SK-N-SH (cell line): ENCODE measurements around the gene OR2S2. TPM values are rescaled to one million over a fixed set of nuclear protein-coding genes. Genes with fewer than 3 reads are reported as not detected.

Experiments
- CTCF ChIA-PET: fragments of 300-600, 350-600 bp; formaldehyde crosslinking; extraction: SDS; loops from one replicate; lab custom pipeline; 2021; lab: Yijun Ruan, JAX
- POLR2A ChIA-PET: fragments of 350-600 bp; sonication (Branson Sonifier 250); formaldehyde crosslinking; extraction: SDS; loops from one replicate; lab custom pipeline; 2020; ENCODE audit warnings: antibody characterized with exemption, inconsistent platforms; lab: Yijun Ruan, JAX
- DNase-seq: peaks from one replicate; pipeline ENCODE4 v3.0.0; 2012
- H2AFZ ChIP-seq: fragments of 200-600 bp; sonication (generic); 2 replicates; pipeline ENCODE4 v1.8.1; 2016; ENCODE audit warnings: antibody characterized with exemption, mild to moderate bottlenecking, low read depth
- H3F3A ChIP-seq: fragments of 200-600 bp; sonication (generic); replicated peaks from 2 replicates; pipeline ENCODE3; 2016; ENCODE audit warnings: antibody characterized with exemption, mild to moderate bottlenecking; ENCODE audit not compliant: insufficient read depth
- H3K27ac ChIP-seq, 2 experiments: fragments of 200-500 bp in 1 of 2; fragments of 200-600 bp in 1 of 2; sonication (Bioruptor generic) in 1 of 2; sonication (generic), shearing (Covaris generic) in 1 of 2; 2 replicates each; pipeline versions ENCODE4 v1.5.1 to v1.6.1; 2014 to 2016; ENCODE audit warnings: low read depth in 2 of 2, inconsistent platforms in 1 of 2, low read length in 1 of 2, mild to moderate bottlenecking in 1 of 2, mixed read lengths in 1 of 2
- H3K27me3 ChIP-seq: fragments of 200-600 bp; sonication (generic), shearing (Covaris generic); 2 replicates; pipeline ENCODE4 v1.6.1; 2016; ENCODE audit warnings: mixed run types; ENCODE audit not compliant: insufficient read depth
- H3K36me3 ChIP-seq, 2 experiments: fragments of 200-500 bp in 1 of 2; fragments of 200-600 bp in 1 of 2; sonication (Bioruptor generic) in 1 of 2; sonication (generic) in 1 of 2; replicated peaks in 1 of 2; 2 replicates each; pipeline versions ENCODE3 to v1.5.1; 2014 to 2016; ENCODE audit warnings: low read length in 1 of 2, mild to moderate bottlenecking in 1 of 2; ENCODE audit not compliant: insufficient read depth in 2 of 2, control insufficient read depth in 1 of 2
- H3K4me1 ChIP-seq, 2 experiments: fragments of 200-500 bp in 1 of 2; fragments of 200-600 bp in 1 of 2; sonication (Bioruptor generic) in 1 of 2; sonication (generic), shearing (Covaris generic) in 1 of 2; 2 replicates each; pipeline versions ENCODE4 v1.5.1 to v1.6.1; 2014 to 2016; ENCODE audit warnings: low read depth in 1 of 2, low read length in 1 of 2, mixed run types in 1 of 2; ENCODE audit not compliant: insufficient read depth in 2 of 2, control insufficient read depth in 1 of 2
- H3K4me2 ChIP-seq: fragments of 200-600 bp; sonication (generic), shearing (Covaris generic); 2 replicates; pipeline ENCODE4 v1.6.1; 2017; ENCODE audit warnings: mixed run types
- H3K4me3 ChIP-seq, 2 experiments: fragments of 200-500 bp in 1 of 2; fragments of 200-600 bp in 1 of 2; sonication (Bioruptor generic) in 1 of 2; sonication (generic), shearing (Covaris generic) in 1 of 2; 2 replicates each; pipeline versions ENCODE4 v1.5.1 to v1.8.1; 2014 to 2016; ENCODE audit warnings: low read depth in 2 of 2, inconsistent platforms in 1 of 2, low read length in 1 of 2, mild to moderate bottlenecking in 1 of 2, mixed read lengths in 1 of 2, moderate library complexity in 1 of 2
- H3K79me2 ChIP-seq: fragments of 200-600 bp; sonication (generic); 2 replicates; pipeline ENCODE4 v1.8.1; 2017; ENCODE audit warnings: mild to moderate bottlenecking; ENCODE audit not compliant: insufficient read depth
- H3K9ac ChIP-seq: fragments of 200-600 bp; sonication (generic); 2 replicates; pipeline ENCODE4 v1.6.1; 2017; ENCODE audit warnings: mixed run types
- H3K9me2 ChIP-seq: fragments of 200-600 bp; sonication (generic); 2 replicates; pipeline ENCODE4 v1.6.1; 2017; ENCODE audit warnings: mixed run types
- H3K9me3 ChIP-seq: fragments of 200-600 bp; sonication (generic); 2 replicates; pipeline ENCODE4 v1.6.1; 2017; ENCODE audit warnings: mixed run types, mild to moderate bottlenecking, moderate library complexity
- H4K20me1 ChIP-seq: fragments of 200-600 bp; sonication (generic); 2 replicates; pipeline ENCODE4 v1.6.1; 2017; ENCODE audit warnings: mild to moderate bottlenecking, mixed run types; ENCODE audit not compliant: insufficient read depth
- CHD2 ChIP-seq: fragments of 150-350 bp; IDR thresholded peaks from 2 replicates; pipeline ENCODE4 v1.6.1; 2018; ENCODE audit warnings: low read length; ENCODE audit not compliant: partially characterized antibody
- ELF1 ChIP-seq: IDR thresholded peaks from 2 replicates; pipeline ENCODE4 v1.4.0; 2012
- FOSL2 ChIP-seq: IDR thresholded peaks from 2 replicates; pipeline ENCODE4 v1.4.0; 2012; ENCODE audit warnings: low read depth, mild to moderate bottlenecking, moderate library complexity, borderline replicate concordance
- FOXJ3 ChIP-seq: sonication (generic); formaldehyde crosslinking; IDR thresholded peaks from 2 replicates; pipeline ENCODE4 v1.5.1; 2020; ENCODE audit warnings: mild to moderate bottlenecking, missing genetic modification reagents
- MEF2A ChIP-seq: IDR thresholded peaks from 2 replicates; pipeline ENCODE4 v1.4.0; 2012; ENCODE audit warnings: low read depth, borderline replicate concordance
- RAD21 ChIP-seq: IDR thresholded peaks from 2 replicates; pipeline ENCODE4 v1.6.1; 2012; ENCODE audit warnings: mild to moderate bottlenecking, low read length
- RFX5 ChIP-seq: IDR thresholded peaks from 2 replicates; pipeline ENCODE4 v1.6.1; 2012; ENCODE audit warnings: mild to moderate bottlenecking, improper control_type of control experiment, low read length
- SIN3A ChIP-seq: IDR thresholded peaks from 2 replicates; pipeline ENCODE4 v1.6.1; 2012; ENCODE audit warnings: low read depth, mild to moderate bottlenecking, low read length, moderate library complexity, borderline replicate concordance
- SMC3 ChIP-seq: IDR thresholded peaks from 2 replicates; pipeline ENCODE4 v1.6.1; 2012; ENCODE audit warnings: low read depth, low read length, improper control_type of control experiment
- TEAD4 ChIP-seq: IDR thresholded peaks from 2 replicates; pipeline ENCODE4 v1.4.0; 2012; ENCODE audit warnings: mild to moderate bottlenecking, borderline replicate concordance; ENCODE audit not compliant: insufficient read depth
- WGBS: methylation state at CpG from one replicate; pipeline ENCODE4 v1.1.6; 2017; ENCODE audit warnings: low lambda C conversion rate; 5-methylcytosine and 5-hydroxymethylcytosine counted together
- polyA plus RNA-seq, 3 experiments: library from polyadenylated mRNA; depleted of rRNA; stranded (reverse); fragments of >200 nt; gene quantifications; 2 replicates each; pipeline ENCODE4 v1.2.3, GENCODE V29; 2012
- TF ChIP-seq, protein P1 (sequence below): IDR thresholded peaks from 2 replicates; pipeline ENCODE4; 2012
- TF ChIP-seq, protein P2 (sequence below): IDR thresholded peaks from 2 replicates; pipeline ENCODE4 v1.4.0; 2012; ENCODE audit warnings: low read depth
- TF ChIP-seq, protein P3 (sequence below): fragments of 200-600 bp; sonication (generic); IDR thresholded peaks from 2 replicates; pipeline ENCODE4 v1.6.1; 2017; ENCODE audit warnings: antibody characterized with exemption, mild to moderate bottlenecking, moderate library complexity
- TF ChIP-seq, protein P4 (sequence below): IDR thresholded peaks from 2 replicates; pipeline ENCODE4 v1.4.0; 2012; ENCODE audit warnings: low read depth, borderline replicate concordance

The OR2S2 gene
- polyA plus RNA-seq, 1 of the 3 experiments (the other 2 are of a cell fraction), result not detected

DNA sequence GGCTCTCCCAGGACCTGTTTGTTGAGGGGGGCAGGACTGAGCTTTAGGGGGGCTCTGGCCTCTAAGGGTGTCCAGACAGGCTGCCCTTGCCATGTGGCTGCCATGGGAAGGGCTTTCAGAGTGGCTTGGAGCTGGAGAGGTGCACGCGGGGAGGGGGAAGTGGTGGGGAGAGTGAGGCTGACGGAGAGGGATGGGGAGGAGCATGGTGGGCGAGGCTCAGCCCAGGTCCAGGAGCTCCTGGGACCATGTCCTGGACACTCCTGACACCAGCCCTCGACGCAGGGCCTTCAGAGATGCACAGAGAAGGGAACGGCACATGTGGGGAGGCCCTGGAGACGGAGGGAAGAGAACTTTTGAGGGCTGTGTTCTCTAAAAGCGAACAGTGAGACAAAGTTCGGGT lies 46.3 kb downstream of the OR2S2 start:
- CTCF ChIA-PET, result interaction anchor here (0.7 to 1.5 kb wide), 6 partner anchors 9 to 254 kb away, joined by 3 to 9 read pairs (median 4); no protein-coding TSS in a partner anchor
- Histone ChIP-seq H3K4me2 (no peak overlapping the region), H3K9me2 (no peaks in the 10 kb centered on the region), H2AFZ (no peak overlapping the region), H3K4me3 (no peak overlapping the region), H4K20me1 (no peaks in the 10 kb centered on the region), H3F3A (peaks cover 25% of the 10 kb centered on the region), H3K27ac (no peak overlapping the region), H3K9ac (no peak overlapping the region; the same call in 1 of the 2 replicates), H3K36me3 (no peaks in the 10 kb centered on the region), H3K9me3 (no peaks in the 10 kb centered on the region), H3K79me2 (no peaks in the 10 kb centered on the region; the same call in 1 of the 2 replicates), H3K27me3 (no peaks in the 10 kb centered on the region), H3K4me1 (peaks cover 22 to 27% of the 10 kb centered on the region in 2 experiments; a peak in 3 of 4 replicates)
- TF ChIP-seq FOXJ3, result no peak
- TF ChIP-seq MEF2A, result no peak
- TF ChIP-seq FOSL2, result no peak
- TF ChIP-seq TEAD4, result no peak
- TF ChIP-seq, protein P1, sequence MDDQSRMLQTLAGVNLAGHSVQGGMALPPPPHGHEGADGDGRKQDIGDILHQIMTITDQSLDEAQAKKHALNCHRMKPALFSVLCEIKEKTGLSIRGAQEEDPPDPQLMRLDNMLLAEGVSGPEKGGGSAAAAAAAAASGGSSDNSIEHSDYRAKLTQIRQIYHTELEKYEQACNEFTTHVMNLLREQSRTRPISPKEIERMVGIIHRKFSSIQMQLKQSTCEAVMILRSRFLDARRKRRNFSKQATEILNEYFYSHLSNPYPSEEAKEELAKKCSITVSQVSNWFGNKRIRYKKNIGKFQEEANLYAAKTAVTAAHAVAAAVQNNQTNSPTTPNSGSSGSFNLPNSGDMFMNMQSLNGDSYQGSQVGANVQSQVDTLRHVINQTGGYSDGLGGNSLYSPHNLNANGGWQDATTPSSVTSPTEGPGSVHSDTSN, result no peak
- TF ChIP-seq RAD21, result no peak
- no peak for TF ChIP-seq RFX5
- TF ChIP-seq SIN3A, result no peak
- no peak for TF ChIP-seq CHD2
- no peak for TF ChIP-seq ELF1
- TF ChIP-seq, protein P2, sequence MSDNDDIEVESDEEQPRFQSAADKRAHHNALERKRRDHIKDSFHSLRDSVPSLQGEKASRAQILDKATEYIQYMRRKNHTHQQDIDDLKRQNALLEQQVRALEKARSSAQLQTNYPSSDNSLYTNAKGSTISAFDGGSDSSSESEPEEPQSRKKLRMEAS, result no peak
- WGBS, result 85% methylated on average over 10 of the region's 10 CpGs
- no peak for DNase-seq
- POLR2A ChIA-PET, result no interaction called here

DNA sequence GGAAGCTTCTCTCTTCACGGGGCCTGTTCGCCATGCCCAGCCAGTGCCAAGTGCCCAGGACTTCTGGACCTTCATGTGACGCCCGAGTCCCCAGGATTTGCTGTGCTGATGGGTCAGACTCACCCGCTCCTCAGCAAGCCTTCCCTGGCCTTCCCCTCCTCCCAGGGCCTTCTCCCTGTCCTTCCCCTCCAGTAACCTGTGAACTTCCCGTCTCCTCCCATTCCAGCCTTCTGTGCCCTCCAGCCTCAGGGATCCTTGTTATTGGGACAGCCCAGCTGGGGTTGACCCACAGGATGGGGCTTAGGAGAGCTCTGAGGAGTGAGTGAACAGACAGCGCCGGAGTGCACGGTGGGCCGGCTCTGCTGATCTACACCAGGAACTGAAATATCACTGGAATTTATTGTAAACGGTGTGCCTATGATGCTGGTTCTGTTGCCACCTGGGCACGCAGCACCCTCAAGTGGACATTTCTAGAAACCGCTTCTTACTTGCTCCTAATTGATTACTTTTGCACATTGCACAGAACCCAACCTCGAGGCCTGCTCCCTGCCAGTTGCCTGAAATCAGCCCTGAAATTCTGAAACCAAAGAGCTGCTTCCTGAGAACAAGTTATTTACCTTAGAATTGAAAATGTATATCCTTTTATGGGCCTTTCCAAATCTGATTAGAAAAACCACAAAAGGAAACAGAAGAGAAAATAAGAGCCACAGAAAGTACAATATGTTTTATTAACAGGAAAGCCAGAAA lies 47.2 kb downstream of the OR2S2 start:
- H3K27me3 ChIP-seq, result no peaks in the 10 kb centered on the region
- H3K9ac ChIP-seq, result no peak overlapping the region; the same call in 1 of the 2 replicates
- ChIA-PET CTCF (interaction anchor here (0.7 to 2.3 kb wide), 9 partner anchors 8 to 254 kb away, joined by 3 to 10 read pairs (median 4); no protein-coding TSS in a partner anchor), POLR2A (no interaction called here)
- WGBS, result 75% methylated on average over 14 of the region's 14 CpGs
- H3K27ac ChIP-seq, result no peak overlapping the region
- H3K9me2 ChIP-seq, result no peaks in the 10 kb centered on the region
- no peak overlapping the region; a peak in 1 of 4 replicates for H3K4me3 ChIP-seq
- H3K4me1 ChIP-seq, result peaks cover 29 to 34% of the 10 kb centered on the region in 2 experiments; a peak in 3 of 4 replicates
- H3K4me2 ChIP-seq, result no peak overlapping the region
- H3K36me3 ChIP-seq, result no peaks in the 10 kb centered on the region
- no peaks in the 10 kb centered on the region for H3K9me3 ChIP-seq
- TF ChIP-seq, protein P3, sequence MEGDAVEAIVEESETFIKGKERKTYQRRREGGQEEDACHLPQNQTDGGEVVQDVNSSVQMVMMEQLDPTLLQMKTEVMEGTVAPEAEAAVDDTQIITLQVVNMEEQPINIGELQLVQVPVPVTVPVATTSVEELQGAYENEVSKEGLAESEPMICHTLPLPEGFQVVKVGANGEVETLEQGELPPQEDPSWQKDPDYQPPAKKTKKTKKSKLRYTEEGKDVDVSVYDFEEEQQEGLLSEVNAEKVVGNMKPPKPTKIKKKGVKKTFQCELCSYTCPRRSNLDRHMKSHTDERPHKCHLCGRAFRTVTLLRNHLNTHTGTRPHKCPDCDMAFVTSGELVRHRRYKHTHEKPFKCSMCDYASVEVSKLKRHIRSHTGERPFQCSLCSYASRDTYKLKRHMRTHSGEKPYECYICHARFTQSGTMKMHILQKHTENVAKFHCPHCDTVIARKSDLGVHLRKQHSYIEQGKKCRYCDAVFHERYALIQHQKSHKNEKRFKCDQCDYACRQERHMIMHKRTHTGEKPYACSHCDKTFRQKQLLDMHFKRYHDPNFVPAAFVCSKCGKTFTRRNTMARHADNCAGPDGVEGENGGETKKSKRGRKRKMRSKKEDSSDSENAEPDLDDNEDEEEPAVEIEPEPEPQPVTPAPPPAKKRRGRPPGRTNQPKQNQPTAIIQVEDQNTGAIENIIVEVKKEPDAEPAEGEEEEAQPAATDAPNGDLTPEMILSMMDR, result peak; percentile 60
- TF ChIP-seq RAD21 (peak; percentile 58), SMC3 (peak; percentile 52)
- TF ChIP-seq, protein P4, sequence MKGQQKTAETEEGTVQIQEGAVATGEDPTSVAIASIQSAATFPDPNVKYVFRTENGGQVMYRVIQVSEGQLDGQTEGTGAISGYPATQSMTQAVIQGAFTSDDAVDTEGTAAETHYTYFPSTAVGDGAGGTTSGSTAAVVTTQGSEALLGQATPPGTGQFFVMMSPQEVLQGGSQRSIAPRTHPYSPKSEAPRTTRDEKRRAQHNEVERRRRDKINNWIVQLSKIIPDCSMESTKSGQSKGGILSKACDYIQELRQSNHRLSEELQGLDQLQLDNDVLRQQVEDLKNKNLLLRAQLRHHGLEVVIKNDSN, result no peak
- TF ChIP-seq, all 33 proteins: peak for 3
- DNase-seq, result no peak
- Histone ChIP-seq H3K79me2 (no peaks in the 10 kb centered on the region; the same call in 1 of the 2 replicates), H3F3A (peaks cover 27% of the 10 kb centered on the region), H2AFZ (no peak overlapping the region; the same call in 1 of the 2 replicates), H4K20me1 (no peaks in the 10 kb centered on the region)
